ENCODE measurements around the gene COL25A1.
"Not testable (repeated sequence)": the region's sequence is repeated elsewhere in the genome, so short reads cannot be mapped to it uniquely, and the experiment has no call there.

Gene COL25A1

DNA sequence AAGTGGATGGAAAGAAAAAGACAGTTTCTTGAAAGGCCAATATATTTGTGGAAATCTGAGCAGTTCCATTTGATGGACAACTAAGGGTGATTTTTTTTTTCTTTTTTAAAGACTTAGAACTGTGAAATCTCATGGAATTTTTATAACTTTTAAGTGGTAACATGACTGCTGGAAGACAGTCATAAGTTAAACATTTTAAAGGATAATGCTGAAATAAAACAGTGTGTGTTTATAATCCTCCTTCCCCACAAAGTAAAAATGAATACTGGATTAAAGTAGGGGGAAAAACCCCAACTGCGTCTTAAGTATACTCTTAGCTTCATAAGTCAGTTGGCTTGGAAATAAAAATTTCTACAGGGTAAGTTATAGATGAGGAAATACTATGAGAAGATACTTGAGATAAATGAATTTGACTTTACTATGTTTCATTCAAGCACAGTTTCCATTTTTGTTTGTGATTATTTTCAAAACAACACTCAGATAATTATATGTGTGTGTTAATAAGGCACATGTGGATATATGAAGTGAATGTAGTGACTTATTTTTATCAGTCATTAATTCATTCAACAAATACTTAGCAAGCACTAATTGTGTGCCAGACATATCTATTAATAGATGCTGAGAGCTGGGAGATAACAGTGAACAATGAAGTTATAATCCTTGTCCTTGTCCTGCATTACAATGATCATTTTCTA, 410.4 kb downstream of the COL25A1 start:
- DNase-seq: no peak

DNA sequence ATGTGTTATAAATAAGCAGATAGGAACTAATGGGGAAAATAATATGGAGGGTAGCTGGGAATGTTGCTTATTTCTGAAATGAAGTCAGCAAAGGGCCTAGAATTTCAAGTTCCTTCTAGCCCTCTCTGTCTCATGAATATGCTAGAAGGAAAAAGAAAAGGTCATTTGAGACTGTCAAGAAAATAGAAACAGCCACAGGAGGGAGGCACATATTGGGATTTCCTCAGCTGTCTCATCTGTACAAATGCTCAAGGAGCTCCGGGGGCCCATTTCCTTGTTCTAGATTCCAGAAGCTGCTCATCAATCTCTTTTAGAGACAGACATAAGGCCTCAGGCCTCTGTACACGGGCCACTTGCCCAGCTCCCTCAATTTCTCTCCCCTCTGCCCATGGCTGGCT, 412.0 kb downstream of the COL25A1 start:
- no peak for DNase-seq

DNA sequence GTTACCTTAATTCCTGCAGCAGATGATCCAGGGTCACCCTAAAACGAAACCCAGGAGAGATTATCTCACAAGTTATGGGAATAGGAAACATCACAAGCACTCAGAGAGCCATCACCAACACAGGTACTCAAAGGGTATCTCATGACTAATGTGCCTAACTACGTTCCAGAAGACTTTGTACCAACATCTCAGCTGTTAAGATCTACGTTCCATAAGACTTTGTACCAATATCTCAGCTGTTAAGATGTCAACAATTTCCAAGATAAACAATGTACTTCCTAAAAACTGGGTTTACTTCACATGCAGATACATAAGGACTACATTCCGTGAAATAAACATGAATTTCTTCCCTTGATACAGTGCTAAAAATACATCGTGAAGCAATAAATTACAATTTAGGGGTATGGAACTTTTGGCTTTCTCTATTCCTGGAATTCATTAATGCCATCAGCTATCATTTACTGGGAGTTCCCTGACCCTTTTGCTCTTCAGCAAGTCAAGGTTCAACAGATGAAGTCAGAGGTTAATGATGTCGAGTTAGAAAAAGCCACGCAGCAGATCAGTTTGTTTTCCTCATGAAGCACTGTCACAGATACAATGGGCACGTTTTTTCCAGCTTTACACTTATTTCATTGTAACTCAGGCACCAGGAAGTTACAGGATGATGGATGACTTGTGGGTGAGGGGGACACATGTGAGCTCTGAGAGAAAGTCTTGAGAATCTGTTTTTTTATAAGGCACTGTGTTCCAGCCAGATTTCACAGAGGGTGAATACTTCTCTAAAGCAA, 412.6 kb downstream of the COL25A1 start:
- no peak for DNase-seq

DNA sequence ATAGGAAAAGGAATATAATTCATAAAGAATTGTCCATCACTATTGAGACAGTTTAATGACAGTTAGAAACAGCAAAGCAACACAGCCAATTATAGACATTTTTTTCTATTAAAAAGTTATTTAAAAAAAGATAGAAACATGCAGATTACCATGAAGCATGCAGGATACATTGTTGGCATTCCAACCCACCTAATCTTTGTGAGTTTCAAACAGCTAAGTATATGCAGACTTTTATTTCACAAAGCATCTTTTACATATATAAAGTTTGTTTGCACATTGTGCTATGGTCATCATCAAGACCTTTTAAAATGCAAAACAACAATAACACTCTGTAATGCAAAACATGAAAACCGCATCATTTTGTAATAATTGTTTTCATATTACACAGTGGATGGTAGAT, 413.7 kb downstream of the COL25A1 start:
- no peak for DNase-seq

DNA sequence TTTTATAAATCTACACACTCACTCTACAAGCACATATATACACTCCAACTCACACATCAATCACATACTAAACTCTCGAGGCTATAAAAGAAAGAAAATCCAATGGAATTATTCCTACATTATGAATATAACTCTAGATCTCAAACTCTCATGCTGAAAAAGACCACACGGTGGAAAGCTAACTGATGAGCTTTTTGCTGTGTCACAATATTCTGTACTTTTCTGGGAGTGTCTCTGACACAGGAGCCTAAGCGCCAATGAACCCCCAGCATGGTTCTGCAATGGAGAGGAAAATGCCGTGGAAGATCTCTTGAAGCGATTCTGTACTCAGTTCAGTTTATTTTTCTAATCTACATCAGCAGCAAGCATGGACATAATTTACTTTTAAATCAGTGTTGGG, 415.4 kb downstream of the COL25A1 start:
- no peak for DNase-seq

DNA sequence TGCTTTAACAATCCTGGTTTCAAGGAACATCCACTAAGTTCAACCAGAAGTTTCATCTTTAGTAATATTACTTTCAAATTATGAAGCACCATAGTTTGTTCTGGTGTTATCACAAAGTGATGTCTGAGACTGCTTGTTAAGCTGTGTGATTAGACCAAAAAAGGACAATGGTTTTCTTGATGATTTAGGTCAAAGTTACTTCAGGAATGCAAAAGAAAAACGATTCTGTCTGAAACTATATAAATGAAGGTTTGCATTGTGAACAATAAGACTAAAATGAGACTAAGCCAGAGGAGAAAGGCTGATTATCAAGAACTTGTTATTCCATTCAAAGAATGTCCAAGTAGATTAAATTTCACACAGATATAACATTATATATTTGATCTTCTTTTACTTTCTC, 417.2 kb downstream of the COL25A1 start:
- DNase-seq: no peak

DNA sequence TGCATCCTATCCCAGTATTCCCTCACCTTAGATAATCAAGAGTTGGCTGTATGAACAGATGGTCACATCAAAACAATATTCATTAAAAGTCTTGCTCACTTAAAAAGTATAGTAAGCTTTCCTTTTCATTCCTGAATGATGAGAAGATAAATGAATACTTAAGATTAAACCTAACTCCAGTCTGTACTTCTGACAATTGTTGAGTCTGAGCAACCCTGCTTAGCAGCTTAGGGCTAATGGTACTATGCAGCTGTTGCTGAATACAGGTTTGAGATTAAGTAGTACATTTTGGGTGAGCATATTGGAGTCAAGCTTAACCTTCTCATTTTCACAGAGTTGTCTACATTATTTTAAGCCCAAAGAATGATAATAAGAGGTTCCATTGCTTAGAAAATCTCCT, 417.9 kb downstream of the COL25A1 start:
- no peak for DNase-seq

DNA sequence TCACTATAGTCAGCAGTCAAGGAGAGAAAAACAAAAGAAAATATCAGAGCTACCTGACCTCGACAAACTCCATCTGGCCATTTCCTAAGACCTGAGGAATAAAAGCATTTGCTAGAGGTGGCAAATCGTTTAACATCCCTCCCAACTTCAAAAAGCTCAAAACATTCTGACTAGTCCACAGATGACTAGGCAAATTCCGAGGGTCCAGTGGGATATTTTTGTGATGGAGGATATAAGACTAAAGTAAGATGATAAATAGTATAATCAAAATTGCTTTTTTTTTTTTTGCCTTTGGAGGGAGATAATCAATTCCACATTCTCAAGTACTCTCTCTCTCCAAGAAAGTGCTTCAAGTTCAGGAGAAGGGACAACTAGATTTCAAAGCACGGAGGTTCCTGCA, 420.5 kb downstream of the COL25A1 start:
- DNase-seq: no peak

DNA sequence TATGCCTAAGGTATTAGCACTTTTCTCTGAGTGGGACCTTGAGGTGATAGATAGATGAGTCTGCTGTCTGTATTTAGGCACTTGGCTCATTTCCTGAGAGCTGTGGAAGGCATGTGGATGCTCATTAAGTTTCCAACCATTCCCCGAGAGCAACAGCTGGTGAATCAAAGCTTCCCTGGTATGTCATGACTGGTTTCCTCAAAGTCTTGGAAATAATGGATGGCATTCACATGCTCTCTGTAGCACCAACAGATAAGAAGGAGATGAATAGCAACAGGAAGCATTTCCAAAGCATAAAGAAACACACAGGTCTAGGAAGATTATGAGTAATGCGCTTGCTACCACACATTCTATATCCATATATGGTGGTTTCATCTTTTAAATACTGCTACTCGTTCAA, 421.3 kb downstream of the COL25A1 start:
- DNase-seq: no peak

DNA sequence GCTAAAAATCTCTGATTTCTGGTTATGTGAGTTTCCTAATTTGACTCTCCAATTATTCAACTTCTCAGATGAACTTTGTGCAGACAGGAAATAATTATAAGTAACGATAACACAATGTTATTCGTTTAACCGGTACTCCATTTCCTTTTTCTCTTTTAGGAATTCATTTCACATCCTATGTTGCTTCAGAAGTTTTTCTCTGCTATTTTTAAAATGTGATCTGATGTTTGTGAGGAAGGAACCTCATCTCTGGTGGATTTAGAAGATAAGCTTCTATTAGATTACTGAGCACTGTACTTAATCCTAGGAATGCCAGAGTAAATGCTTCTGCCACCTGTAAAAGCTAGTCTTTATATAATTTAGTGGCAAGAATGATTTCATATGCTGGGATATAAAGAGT, 423.7 kb downstream of the COL25A1 start:
- no peak for DNase-seq

DNA sequence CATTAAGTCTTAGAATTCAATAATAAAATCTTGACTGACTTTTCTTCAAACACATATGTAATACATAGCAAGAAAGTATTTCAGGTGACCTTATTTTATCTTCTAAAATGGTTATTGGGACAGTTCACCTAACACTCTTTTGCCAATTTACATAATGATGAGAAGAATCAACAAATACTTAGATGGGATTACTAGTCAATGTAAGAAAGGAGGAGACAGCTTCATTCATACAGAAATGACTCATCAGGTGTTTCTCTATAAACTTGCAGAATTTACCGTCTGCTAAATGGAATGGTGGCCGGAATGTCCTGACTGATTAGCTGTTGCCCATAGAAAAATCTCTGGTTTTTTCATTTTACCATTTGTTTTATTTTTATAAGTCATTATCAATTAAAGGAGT, 424.6 kb downstream of the COL25A1 start:
- DNase-seq: no peak

DNA sequence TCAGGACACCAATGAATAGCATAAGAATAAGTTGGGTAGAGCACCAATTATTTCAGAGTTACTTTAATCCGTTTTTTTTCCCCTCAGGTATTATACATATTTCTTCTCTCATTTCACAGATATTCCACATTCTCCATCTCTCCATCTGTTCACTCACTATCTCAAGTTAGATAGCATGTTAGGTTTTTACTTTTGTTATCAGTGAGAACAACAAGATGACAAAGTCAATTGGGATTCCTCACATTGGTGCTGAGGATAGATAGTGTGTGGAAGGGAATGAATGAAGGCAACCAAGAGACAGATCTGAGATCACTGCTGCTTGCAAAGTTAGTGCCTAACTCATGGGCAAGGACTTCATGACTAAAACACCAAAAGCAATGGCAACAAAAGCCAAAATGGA, 427.7 kb downstream of the COL25A1 start:
- DNase-seq: no peak

DNA sequence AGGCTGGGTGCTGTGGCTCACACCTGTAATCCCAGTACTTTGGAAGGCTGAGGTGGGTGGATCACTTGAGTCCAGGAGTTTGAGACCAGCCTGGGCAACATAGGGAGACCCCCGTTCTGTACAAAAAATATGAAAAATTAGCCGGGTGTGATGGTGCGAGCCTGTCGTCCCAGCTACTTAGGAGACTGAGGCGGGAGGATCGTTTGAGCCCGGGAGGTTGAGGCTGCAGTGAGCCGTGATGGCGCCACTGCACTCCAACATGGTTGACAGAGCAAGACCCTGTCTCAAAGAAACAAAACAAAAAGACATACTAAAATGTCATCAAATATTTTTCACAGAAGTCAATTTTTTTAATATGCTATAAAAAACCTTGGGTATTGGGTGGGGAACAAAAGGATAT, 432.5 kb downstream of the COL25A1 start:
- DNase-seq: not testable (repeated sequence)

DNA sequence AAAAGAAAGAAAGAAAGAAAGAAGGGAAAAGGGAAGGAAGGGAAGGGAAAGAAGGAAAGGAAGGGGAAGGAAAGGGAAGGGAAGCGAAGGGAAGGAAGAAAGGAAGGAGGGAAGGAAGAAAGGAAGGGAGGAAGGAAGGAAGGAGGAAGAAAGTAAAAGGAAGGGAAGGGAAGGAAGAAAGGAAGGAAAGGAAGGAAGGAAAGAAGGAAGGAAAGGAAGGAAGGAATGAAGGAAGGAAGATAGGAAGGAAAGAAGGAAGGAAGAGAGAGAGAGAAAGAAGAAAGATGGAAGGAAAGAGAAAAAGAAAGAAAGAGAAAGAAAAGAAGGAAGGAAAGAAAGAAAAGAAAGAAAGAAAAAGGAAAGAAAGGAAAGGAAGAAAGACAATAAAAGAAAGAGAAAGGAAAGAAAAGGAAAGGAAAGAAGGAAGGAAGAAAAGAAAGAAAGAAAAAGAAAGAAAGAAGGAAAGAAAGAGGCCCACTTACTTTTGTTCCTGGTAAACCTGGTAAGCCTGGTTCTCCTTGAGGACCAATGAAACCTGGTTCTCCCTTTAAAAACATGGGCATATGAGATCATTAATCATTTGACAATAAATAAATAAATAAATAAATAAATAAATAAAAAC, 433.7 kb downstream of the COL25A1 start:
- no peak for DNase-seq

DNA sequence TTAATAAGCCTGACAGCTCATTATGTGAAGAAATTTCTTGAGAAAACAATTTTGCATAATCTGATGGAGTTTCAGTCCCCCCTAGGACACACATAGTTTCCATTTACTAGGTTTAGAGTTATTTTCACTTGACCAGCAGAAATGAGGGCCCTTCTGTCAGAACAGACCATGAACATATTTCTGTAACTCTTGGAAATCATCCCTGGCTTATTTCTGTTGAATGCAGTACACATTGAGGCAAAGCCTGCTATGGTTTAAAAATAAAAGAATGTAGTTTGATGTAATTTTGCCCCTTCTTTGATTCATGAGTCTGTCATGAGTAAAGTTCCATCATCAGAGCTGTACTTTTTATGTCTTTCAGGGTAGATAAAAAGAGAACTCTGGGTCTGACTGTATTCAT, 435.0 kb downstream of the COL25A1 start:
- no peak for DNase-seq

DNA sequence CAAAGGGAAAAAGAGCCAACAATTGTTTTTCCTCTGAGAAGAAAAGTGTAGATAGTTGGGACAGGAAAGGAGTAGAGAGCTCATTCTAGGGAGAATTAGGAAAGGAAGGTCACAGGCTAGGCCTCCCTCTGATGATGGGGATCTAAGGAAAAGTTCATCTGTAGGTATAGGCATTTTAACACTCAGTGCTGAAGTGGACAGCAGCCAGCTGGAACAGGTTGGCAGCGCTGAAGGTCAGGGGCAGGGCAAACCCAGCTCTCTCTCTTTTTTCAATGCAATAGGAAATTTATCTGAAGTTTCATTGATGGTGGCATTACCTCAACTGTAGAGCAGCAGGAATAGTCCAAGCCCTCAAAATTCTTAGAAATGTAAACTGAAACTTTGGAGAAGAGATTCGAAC, 441.1 kb downstream of the COL25A1 start:
- no peak for DNase-seq

DNA sequence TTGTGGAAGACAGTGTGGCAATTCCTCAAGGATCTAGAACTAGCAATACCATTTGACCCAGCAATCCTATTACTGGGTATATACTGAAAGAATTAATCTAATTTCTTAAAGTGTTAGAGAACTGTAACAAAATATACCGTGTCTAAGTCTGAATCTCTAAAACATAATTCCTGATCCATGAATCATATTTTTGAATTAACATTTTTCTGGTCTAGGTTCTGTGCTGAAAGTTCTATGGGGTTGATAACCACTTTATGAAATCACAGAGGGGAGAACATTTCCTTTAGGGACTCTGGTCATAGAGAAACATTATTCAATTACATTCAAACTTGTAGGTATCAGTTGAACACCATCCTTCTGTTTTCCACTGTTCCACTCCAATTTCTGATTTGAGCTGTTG, 447.7 kb downstream of the COL25A1 start:
- no peak for DNase-seq

DNA sequence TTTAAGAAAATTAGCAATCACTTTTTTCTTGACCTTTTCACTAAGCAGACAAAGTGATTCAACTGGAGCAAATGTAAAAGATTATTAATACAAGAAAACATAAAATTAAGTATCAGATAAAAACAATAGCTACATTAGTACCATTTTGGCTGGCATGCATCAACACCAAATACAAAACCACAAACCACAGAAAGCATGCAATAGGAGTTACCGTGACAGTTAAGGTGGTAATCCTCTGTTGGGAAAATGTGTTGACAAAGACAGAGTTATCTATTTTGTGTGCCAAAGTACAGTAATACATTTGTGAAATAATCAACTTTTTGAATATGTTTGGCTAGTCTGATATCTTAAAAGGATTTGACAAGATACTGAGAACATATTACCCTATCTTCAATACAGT, 449.8 kb downstream of the COL25A1 start:
- DNase-seq: no peak

DNA sequence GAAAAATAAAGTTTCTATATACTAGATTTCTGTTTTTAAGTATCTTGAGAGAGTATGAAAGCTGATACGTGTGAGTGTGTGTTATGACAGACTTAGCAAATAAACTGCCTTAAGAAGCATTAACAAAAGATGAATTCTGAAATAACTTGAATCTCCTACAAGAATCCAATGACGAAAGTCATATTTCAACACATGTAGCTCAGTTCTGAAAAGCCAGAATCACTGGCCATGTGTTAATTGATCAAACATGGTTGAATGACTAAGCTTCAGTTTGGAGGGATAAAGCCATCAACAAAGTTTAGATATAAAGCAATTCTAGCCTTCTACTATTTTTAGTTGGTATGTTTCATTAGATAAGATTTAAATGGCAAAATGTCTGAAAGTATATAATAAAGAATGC, 451.1 kb downstream of the COL25A1 start:
- DNase-seq: no peak

DNA sequence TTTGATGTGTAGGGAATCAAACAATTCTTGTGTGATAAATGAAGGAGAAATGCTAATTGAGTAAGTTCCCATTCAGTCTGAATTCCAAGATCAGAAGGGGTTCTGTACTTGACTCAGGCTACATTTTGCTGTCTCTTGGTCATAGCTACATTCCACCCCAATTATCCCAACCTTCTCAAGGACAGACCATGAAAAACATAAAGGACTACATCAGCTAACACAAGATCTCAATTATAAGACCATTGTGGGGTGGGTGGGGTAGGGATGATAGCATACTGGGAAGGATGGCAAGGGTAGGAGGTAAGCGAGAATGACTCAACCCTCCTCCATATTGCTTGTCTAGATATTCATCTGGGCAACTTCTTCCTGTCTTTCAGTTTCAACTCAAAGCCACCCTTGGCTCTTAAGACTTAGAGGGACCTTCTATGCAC, 452.2 kb downstream of the COL25A1 start:
- DNase-seq: no peak

DNA sequence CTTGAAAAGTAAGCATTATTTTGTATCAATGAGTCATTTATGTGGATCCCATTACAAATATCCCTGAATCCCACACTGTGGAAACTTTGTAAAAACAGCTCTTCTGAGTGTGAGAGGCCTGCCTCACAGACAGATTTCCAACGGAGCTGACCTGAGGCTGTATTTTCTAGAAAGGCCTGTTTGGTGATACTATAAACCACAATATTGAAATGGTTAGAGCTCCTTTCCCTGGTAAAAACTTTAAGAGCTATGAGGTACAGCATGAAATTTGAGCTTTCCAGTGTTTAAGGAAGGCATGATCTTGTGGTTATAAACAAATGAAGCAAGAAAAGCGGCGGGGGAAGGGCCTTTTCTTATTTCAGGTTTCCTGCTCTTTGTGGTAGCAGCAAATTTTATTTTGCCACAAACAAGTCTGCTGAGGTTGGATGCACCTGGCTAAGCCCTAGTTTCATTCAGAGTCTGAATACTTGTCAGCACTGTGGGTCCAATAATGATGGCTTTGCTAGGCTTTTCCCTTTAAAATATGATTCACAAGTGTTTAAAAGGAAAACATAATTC, 452.8 kb downstream of the COL25A1 start:
- no peak for DNase-seq

DNA sequence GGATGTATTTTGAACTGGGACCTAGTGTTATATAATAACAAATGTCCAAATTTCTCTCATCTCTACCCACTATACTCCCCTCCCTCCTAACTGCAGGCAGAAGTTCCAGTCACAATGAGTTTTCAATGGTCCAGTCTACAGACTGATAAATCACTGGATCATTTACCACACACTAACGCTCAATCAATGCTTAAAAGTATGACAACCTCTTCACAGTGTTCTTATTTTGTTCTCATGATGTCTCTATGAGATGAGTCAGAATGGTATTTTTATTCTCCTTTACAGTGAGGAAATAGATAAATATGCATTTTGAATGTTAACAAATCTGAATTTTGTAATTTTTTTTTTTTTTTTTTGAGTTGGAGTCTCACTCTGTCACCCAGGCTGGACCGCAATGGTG, 455.9 kb downstream of the COL25A1 start:
- DNase-seq: no peak

DNA sequence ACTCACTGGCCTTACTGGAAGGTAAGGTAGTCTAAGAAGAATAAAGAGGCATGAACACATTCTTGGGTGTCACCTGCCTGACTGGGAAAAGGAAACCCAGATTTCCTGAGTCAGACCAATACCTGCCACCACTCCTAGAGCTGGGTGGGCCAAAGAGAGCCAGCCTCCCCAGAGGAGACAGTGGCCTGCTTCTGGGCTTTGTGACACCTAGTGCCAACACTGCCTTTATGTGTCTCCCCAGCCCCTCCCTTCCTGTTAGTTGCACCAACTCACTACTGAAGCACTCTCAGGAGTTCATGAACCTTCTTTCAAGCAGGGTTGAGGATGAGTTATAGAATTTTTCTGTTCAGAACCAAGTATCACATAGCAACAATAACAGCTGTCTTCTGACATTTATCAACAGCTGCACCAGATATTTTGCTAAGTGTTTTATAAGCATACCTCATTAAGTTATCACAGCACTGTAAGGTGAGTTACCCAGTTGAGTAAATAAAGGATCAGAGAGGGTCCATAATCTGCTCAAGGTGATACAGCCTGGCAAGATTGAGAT, 462.0 kb downstream of the COL25A1 start:
- DNase-seq: no peak

DNA sequence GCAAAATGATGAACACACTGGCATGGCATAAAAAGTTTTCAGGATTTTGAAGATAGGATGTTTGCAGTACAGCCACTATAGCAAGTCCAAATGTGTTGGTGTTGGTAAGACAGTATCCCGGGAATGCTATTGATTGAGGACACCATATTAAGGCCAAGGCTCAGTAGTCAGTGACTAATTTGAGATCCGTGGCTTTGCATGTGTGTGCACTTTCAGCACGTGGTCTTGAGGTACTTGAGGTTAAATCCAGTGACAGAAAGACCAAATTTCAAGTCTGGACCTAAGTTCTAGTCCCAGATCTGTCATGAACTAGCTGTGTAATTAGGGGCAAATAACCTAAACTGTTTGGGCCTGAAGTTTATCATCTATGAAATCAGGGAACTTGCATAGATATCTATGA, 463.1 kb downstream of the COL25A1 start:
- DNase-seq: no peak

All from NCI-H748 treated with DMSO at 0.1 percent for 48 hours (cell line).